GM10248 (cell line): ENCODE data around the gene ESAM.
A peak's percentile ranks its signal among the peaks of the same experiment; 100 is the strongest.

Source experiments
- CTCF ChIA-PET: fragments of 300-600 bp; sonication (Branson Sonifier 250); formaldehyde crosslinking; extraction: SDS; loops from one replicate; lab custom pipeline; 2021; ENCODE audit warnings: antibody characterized with exemption; lab: Yijun Ruan, JAX
- POLR2A ChIA-PET: fragments of 350-650 bp; sonication (Branson Sonifier 250); formaldehyde crosslinking; extraction: SDS; loops from one replicate; lab custom pipeline; 2020; ENCODE audit warnings: antibody characterized with exemption; lab: Yijun Ruan, JAX
- DNase-seq: peaks from one replicate; pipeline ENCODE4 v3.0.0; 2012; ENCODE audit errors: extremely low spot score
- CTCF ChIP-seq: IDR thresholded peaks from 2 replicates; pipeline ENCODE4 v1.5.1; 2012; ENCODE audit warnings: mild to moderate bottlenecking, low read depth; ENCODE audit errors: extremely low read depth, missing control alignments, control extremely low read depth

The ESAM gene

GRCh38 chr11:124766156-124766555, 4.1 kb upstream of the ESAM start:
- POLR2A ChIA-PET, result no interaction called here
- TF ChIP-seq CTCF, result no peak
- no peak for DNase-seq
- CTCF ChIA-PET, result interaction anchor here (1.4 to 21.1 kb wide), 5 partner anchors 8 to 95 kb away, joined by 4 to 381 read pairs (median 86); partner anchors contain the start of genes MSANTD2, NRGN, SIAE and SPA17

- DNase-seq, result peak; percentile 70
- ChIA-PET POLR2A (interaction anchor here (0.6 kb wide), 1 partner anchor 33 kb away, joined by 5 read pairs; no protein-coding TSS in a partner anchor), CTCF (interaction anchor here (0.7 to 21.1 kb wide), 22 partner anchors 13 to 691 kb away, joined by 3 to 381 read pairs (median 3); partner anchors contain the start of genes MSANTD2, NRGN, SIAE and SPA17)
- peak; percentile 84 for TF ChIP-seq CTCF
These were observed 1.3 kb upstream of the ESAM start for GRCh38 chr11:124763156-124763947.

- DNase-seq, result peak; percentile 50
- POLR2A ChIA-PET, result no interaction called here
- TF ChIP-seq CTCF, result peak; percentile 10
- CTCF ChIA-PET, result interaction anchor here (0.5 to 21.1 kb wide), 15 partner anchors 13 to 122 kb away, joined by 3 to 381 read pairs (median 5); partner anchors contain the start of genes MSANTD2, NRGN, SIAE and SPA17
These were observed 600 bp upstream of the ESAM start for GRCh38 chr11:124762624-124763155.

- TF ChIP-seq CTCF, result peak; percentile 6
- no peak for DNase-seq
- POLR2A ChIA-PET, result no interaction called here
- CTCF ChIA-PET, result interaction anchor here (0.7 to 21.1 kb wide), 11 partner anchors 13 to 692 kb away, joined by 3 to 381 read pairs (median 4); partner anchors contain the start of genes MSANTD2, NRGN, SIAE and SPA17
These were observed 587 bp downstream of the ESAM start for GRCh38 chr11:124761301-124762104.

- ChIA-PET POLR2A (no interaction called here), CTCF (interaction anchor here (0.7 to 21.1 kb wide), 9 partner anchors 9 to 691 kb away, joined by 3 to 381 read pairs (median 4); partner anchors contain the start of genes MSANTD2, NRGN, SIAE and SPA17)
- no peak for DNase-seq
- TF ChIP-seq CTCF, result no peak
These were observed 1.3 kb downstream of the ESAM start for GRCh38 chr11:124760806-124761205.

- ChIA-PET CTCF (interaction anchor here (1.2 to 21.1 kb wide), 6 partner anchors 10 to 89 kb away, joined by 3 to 381 read pairs (median 86); partner anchors contain the start of genes MSANTD2, NRGN, SIAE and SPA17), POLR2A (no interaction called here)
- DNase-seq, result peak; percentile 53
- no peak for TF ChIP-seq CTCF
These were observed 1.9 kb downstream of the ESAM start for GRCh38 chr11:124760205-124760652.
